MG63 (cell line): ENCODE results near the gene FEZ2. TPM values are rescaled to one million over a fixed set of nuclear protein-coding genes. Genes with fewer than 3 reads are reported as not detected.

ENCODE experiments used
- DNase-seq: peaks from one replicate; pipeline ENCODE4 v3.0.0-alpha.2; 2020
- H3K27me3 ChIP-seq: fragments of 250-450 bp; sonication (Bioruptor Pico); 2 replicates; pipeline ENCODE4 v1.5.1; 2020; ENCODE audit warnings: mild to moderate bottlenecking, moderate library complexity
- H3K36me3 ChIP-seq: fragments of 250-450 bp; sonication (Bioruptor Pico); 2 replicates; pipeline ENCODE4 v1.5.1; 2020; ENCODE audit warnings: mild to moderate bottlenecking, moderate library complexity
- H3K4me3 ChIP-seq: fragments of 250-450 bp; sonication (Bioruptor Pico); 2 replicates; pipeline ENCODE4 v1.5.1; 2020; ENCODE audit warnings: mild to moderate bottlenecking, moderate library complexity
- H3K9me3 ChIP-seq: fragments of 250-450 bp; sonication (Bioruptor Pico); 2 replicates; pipeline ENCODE4 v1.5.1; 2020; ENCODE audit warnings: mild to moderate bottlenecking, moderate library complexity
- total RNA-seq: library from RNA; depleted of rRNA; stranded (reverse); fragments of >200 nt; shearing (Covaris generic); gene quantifications from 2 replicates; pipeline ENCODE4 v1.2.3, GENCODE V29; 2014; ENCODE audit warnings: low replicate concordance; rRNA removed

Gene FEZ2
- total RNA-seq, 1 experiment from 2014 or later: 38.3 TPM

GRCh38 chr2:36528766-36529392, 69.1 kb downstream of the FEZ2 start:
- no peak for DNase-seq
- Histone ChIP-seq H3K36me3 (peaks cover 93% of the 10 kb centered on the region), H3K9me3 (no peaks in the 10 kb centered on the region), H3K27me3 (no peaks in the 10 kb centered on the region), H3K4me3 (no peak overlapping the region)

GRCh38 chr2:36528274-36528673, 69.7 kb downstream of the FEZ2 start:
- H3K4me3 ChIP-seq: no peak overlapping the region
- no peak for DNase-seq
- peaks cover 92% of the 10 kb centered on the region for H3K36me3 ChIP-seq
- no peaks in the 10 kb centered on the region for H3K27me3 ChIP-seq
- no peaks in the 10 kb centered on the region for H3K9me3 ChIP-seq

- no peaks in the 10 kb centered on the region for H3K27me3 ChIP-seq
- H3K4me3 ChIP-seq: no peak overlapping the region
- peaks cover 89% of the 10 kb centered on the region for H3K36me3 ChIP-seq
- DNase-seq: no peak
- no peaks in the 10 kb centered on the region for H3K9me3 ChIP-seq
These were observed 71.7 kb downstream of the FEZ2 start for GRCh38 chr2:36526226-36526625.

GRCh38 chr2:36525245-36525644, 72.7 kb downstream of the FEZ2 start:
- Histone ChIP-seq H3K27me3 (no peaks in the 10 kb centered on the region), H3K9me3 (no peaks in the 10 kb centered on the region), H3K4me3 (no peak overlapping the region), H3K36me3 (peaks cover 90% of the 10 kb centered on the region)
- no peak for DNase-seq

- no peak overlapping the region for H3K4me3 ChIP-seq
These were observed 74.8 kb downstream of the FEZ2 start for GRCh38 chr2:36523153-36523552.

GRCh38 chr2:36520431-36520830, 77.5 kb downstream of the FEZ2 start:
- DNase-seq: no peak
- Histone ChIP-seq H3K4me3 (no peak overlapping the region), H3K9me3 (no peaks in the 10 kb centered on the region), H3K27me3 (no peaks in the 10 kb centered on the region), H3K36me3 (peaks cover 94% of the 10 kb centered on the region)

More at GRCh38 chr2:36523153-36523552, 74.8 kb downstream of the FEZ2 start:
- Histone ChIP-seq H3K36me3 (peaks cover 90% of the 10 kb centered on the region), H3K9me3 (no peaks in the 10 kb centered on the region), H3K27me3 (no peaks in the 10 kb centered on the region)
- no peak for DNase-seq

GRCh38 chr2:36516136-36516870, 81.7 kb downstream of the FEZ2 start:
- Histone ChIP-seq H3K27me3 (no peaks in the 10 kb centered on the region), H3K9me3 (no peaks in the 10 kb centered on the region), H3K4me3 (no peak overlapping the region), H3K36me3 (peaks cover 98% of the 10 kb centered on the region)
- no peak for DNase-seq

GRCh38 chr2:36515538-36515937, 82.4 kb downstream of the FEZ2 start:
- H3K27me3 ChIP-seq: no peaks in the 10 kb centered on the region
- H3K4me3 ChIP-seq: no peak overlapping the region
- DNase-seq: no peak
- peaks cover 98% of the 10 kb centered on the region for H3K36me3 ChIP-seq
- no peaks in the 10 kb centered on the region for H3K9me3 ChIP-seq

GRCh38 chr2:36513661-36514060, 84.3 kb downstream of the FEZ2 start:
- DNase-seq: no peak
- no peaks in the 10 kb centered on the region for H3K9me3 ChIP-seq
- no peaks in the 10 kb centered on the region for H3K27me3 ChIP-seq
- no peak overlapping the region for H3K4me3 ChIP-seq
- peaks cover 98% of the 10 kb centered on the region for H3K36me3 ChIP-seq

GRCh38 chr2:36512705-36513104, 85.3 kb downstream of the FEZ2 start:
- no peaks in the 10 kb centered on the region for H3K27me3 ChIP-seq
- no peak overlapping the region for H3K4me3 ChIP-seq
- H3K9me3 ChIP-seq: no peaks in the 10 kb centered on the region
- no peak for DNase-seq
- peaks cover 98% of the 10 kb centered on the region for H3K36me3 ChIP-seq

- DNase-seq: no peak
- H3K4me3 ChIP-seq: no peak overlapping the region
- H3K9me3 ChIP-seq: no peaks in the 10 kb centered on the region
- H3K36me3 ChIP-seq: peaks cover 97% of the 10 kb centered on the region
- no peaks in the 10 kb centered on the region for H3K27me3 ChIP-seq
These were observed 85.9 kb downstream of the FEZ2 start for GRCh38 chr2:36511858-36512603.

- Histone ChIP-seq H3K36me3 (peaks cover 90% of the 10 kb centered on the region), H3K9me3 (no peaks in the 10 kb centered on the region), H3K27me3 (no peaks in the 10 kb centered on the region), H3K4me3 (no peak overlapping the region)
- no peak for DNase-seq
These were observed 88.9 kb downstream of the FEZ2 start for GRCh38 chr2:36509075-36509474.

- peak; percentile 38 for DNase-seq
These were observed 90.6 kb downstream of the FEZ2 start for GRCh38 chr2:36507408-36507812.

More at GRCh38 chr2:36507408-36507812, 90.6 kb downstream of the FEZ2 start:
- no peak overlapping the region for H3K4me3 ChIP-seq
- no peaks in the 10 kb centered on the region for H3K27me3 ChIP-seq
- H3K36me3 ChIP-seq: peaks cover 90% of the 10 kb centered on the region
- H3K9me3 ChIP-seq: no peaks in the 10 kb centered on the region

Other genes with a start within 250 kb of the FEZ2 start
- gene CRIM1, start 242.4 kb downstream of the FEZ2 start, total RNA-seq: 61.0 and 102 TPM in 2 replicates
- gene VIT, start 98.5 kb upstream of the FEZ2 start, total RNA-seq: 7.9 and 9.3 TPM in 2 replicates